B cell (primary cell): ENCODE data around the gene PRKG2. TPM values are rescaled to one million over a fixed set of nuclear protein-coding genes. Genes with fewer than 3 reads are reported as not detected.

Experiments
- ATAC-seq: fragments of 200-7000 bp; cut with Tn5 transposase; one replicate; pipeline ENCODE4 v1.10.0; 2021; ENCODE audit warnings: low read depth, mild to moderate bottlenecking, moderate number of reproducible peaks, moderate library complexity
- CTCF ChIA-PET: fragments of 350-600 bp; sonication (Branson Sonifier 250); formaldehyde crosslinking; loops from one replicate; lab custom pipeline; 2021; ENCODE audit warnings: antibody characterized with exemption, inconsistent platforms; lab: Charles Lee
- POLR2A ChIA-PET: fragments of 350-600 bp; sonication (Branson Sonifier 250); formaldehyde crosslinking; loops from one replicate; lab custom pipeline; 2021; ENCODE audit warnings: antibody characterized with exemption; lab: Charles Lee
- DNase-seq: peaks from one replicate; pipeline ENCODE4 v3.0.0; 2013
- H2AFZ ChIP-seq: 2 replicates; pipeline ENCODE4 v1.6.1; 2012; ENCODE audit warnings: mild to moderate bottlenecking, low read depth, low read length; ENCODE audit not compliant: insufficient read depth, poor library complexity, severe bottlenecking
- H3K27ac ChIP-seq, 2 donors: 1 replicate in 1 of 2; 2 replicates in 1 of 2; pipeline ENCODE4 v1.5.1; 2012 to 2013; ENCODE audit warnings: low read length in 2 of 2, mild to moderate bottlenecking in 2 of 2, moderate library complexity in 1 of 2
- H3K27me3 ChIP-seq, 4 experiments: fragments of 200-600 bp in 1 of 4; sonication (generic) in 1 of 4; replicated peaks in 1 of 4; 1 replicate in 2 of 4; 2 replicates in 2 of 4; pipeline versions ENCODE4 v1.6.1 to v1.7.0; 2013 to 2016; ENCODE audit warnings: low read length in 3 of 4, mild to moderate bottlenecking in 2 of 4, mixed read lengths in 1 of 4, moderate library complexity in 1 of 4; ENCODE audit not compliant: insufficient read depth in 4 of 4, control insufficient read depth in 3 of 4; ENCODE audit errors: control extremely low read depth in 1 of 4
- H3K36me3 ChIP-seq, 2 experiments: replicated peaks in 1 of 2; 1 replicate in 1 of 2; 2 replicates in 1 of 2; pipeline versions ENCODE4 v1.6.1 to v1.7.1; 2013; ENCODE audit warnings: low read length in 1 of 2; ENCODE audit not compliant: insufficient read depth in 2 of 2, control insufficient read depth in 1 of 2; ENCODE audit errors: control extremely low read depth in 1 of 2, extremely low read depth in 1 of 2
- H3K4me1 ChIP-seq, 2 donors: fragments of 200-600 bp in 1 of 2; sonication (generic) in 1 of 2; 1 replicate in 1 of 2; 2 replicates in 1 of 2; pipeline versions ENCODE4 v1.5.1 to v1.6.1; 2013 to 2017; ENCODE audit warnings: low read length in 2 of 2; ENCODE audit not compliant: control insufficient read depth in 2 of 2, insufficient read depth in 2 of 2
- H3K4me2 ChIP-seq: replicated peaks from 2 replicates; pipeline ENCODE3; 2012; ENCODE audit warnings: mild to moderate bottlenecking, low read depth, low read length; ENCODE audit not compliant: poor library complexity, severe bottlenecking
- H3K4me3 ChIP-seq, 5 experiments: fragments of 200-600 bp in 1 of 5; sonication (generic) in 1 of 5; 1 replicate in 3 of 5; 2 replicates in 2 of 5; pipeline versions ENCODE4 v1.5.1 to v1.7.0; 2011 to 2016; ENCODE audit warnings: low read length in 4 of 5, mild to moderate bottlenecking in 4 of 5, low read depth in 2 of 5, control low read depth in 1 of 5, moderate library complexity in 1 of 5; ENCODE audit not compliant: insufficient read depth in 1 of 5; ENCODE audit errors: control extremely low read depth in 1 of 5, extremely low read depth in 1 of 5
- H3K79me2 ChIP-seq: fragments of 200-600 bp; sonication (generic); one replicate; pipeline ENCODE4 v1.6.0; 2016; ENCODE audit warnings: low read length; ENCODE audit not compliant: control insufficient read depth, insufficient read depth
- H3K9ac ChIP-seq: fragments of 200-600 bp; sonication (generic); 2 replicates; pipeline ENCODE4 v1.6.1; 2017; ENCODE audit warnings: mild to moderate bottlenecking, low read length, moderate library complexity
- H3K9me3 ChIP-seq, 3 donors: one replicate each; pipeline versions ENCODE4 v1.6.1 to v1.7.1; 2013; ENCODE audit warnings: low read length in 2 of 3; ENCODE audit not compliant: control insufficient read depth in 2 of 3, insufficient read depth in 1 of 3; ENCODE audit errors: control extremely low read depth in 1 of 3
- H4K20me1 ChIP-seq: 2 replicates; pipeline ENCODE4 v1.6.0; 2012; ENCODE audit warnings: mild to moderate bottlenecking, low read length; ENCODE audit not compliant: insufficient read depth, control insufficient read depth, poor library complexity, severe bottlenecking
- H3K27ac Mint-ChIP-seq: one replicate; pipeline ENCODE4 v1.8.0; 2021; ENCODE audit warnings: mixed read lengths
- H3K27me3 Mint-ChIP-seq: one replicate; pipeline ENCODE4 v1.8.0; 2021; ENCODE audit warnings: mixed read lengths
- H3K4me1 Mint-ChIP-seq: one replicate; pipeline ENCODE4 v1.8.0; 2021; ENCODE audit warnings: mixed read lengths
- H3K4me3 Mint-ChIP-seq: one replicate; pipeline ENCODE4 v1.8.0; 2021; ENCODE audit warnings: mixed read lengths
- H3K9me3 Mint-ChIP-seq: one replicate; pipeline ENCODE4 v1.8.0; 2022; ENCODE audit warnings: mixed read lengths; ENCODE audit not compliant: insufficient read depth
- EZH2 ChIP-seq: IDR thresholded peaks from 2 replicates; pipeline ENCODE4 v1.6.1; 2012; ENCODE audit warnings: borderline replicate concordance, low read depth, mild to moderate bottlenecking, moderate library complexity, low read length; ENCODE audit not compliant: insufficient read depth, poor library complexity, severe bottlenecking
- WGBS: methylation state at CpG from one replicate; pipeline ENCODE4 v1.1.5; 2013; ENCODE audit warnings: missing lambda C conversion rate; ENCODE audit not compliant: insufficient coverage; 5-methylcytosine and 5-hydroxymethylcytosine counted together
- intact Hi-C: fragments of 100-400 bp; cut with micrococcal nuclease; formaldehyde crosslinking; loops from one replicate; pipeline ENCODE4 v1.10.0; 2022
- polyA plus RNA-seq: library from polyadenylated mRNA; depleted of rRNA; stranded (reverse); fragments of >200 nt; gene quantifications from 2 replicates; pipeline ENCODE4 v1.2.3, GENCODE V29; 2012
- total RNA-seq, 2 donors: library from RNA; stranded (reverse); fragments of 120-200 nt in 1 of 2; gene quantifications; 1 replicate in 1 of 2; 2 replicates in 1 of 2; pipeline versions ENCODE4 v1.2.3 to v1.2.4, GENCODE V29; 2013 to 2022
- TF ChIP-seq, protein P1 (sequence below): fragments of 200-600 bp; IDR thresholded peaks from one replicate; pipeline ENCODE4 v1.8.0; 2022; ENCODE audit warnings: antibody characterized with exemption, mild to moderate bottlenecking

The PRKG2 gene
- total and polyA plus RNA-seq, 2 donors (not counting 1 experiment from before 2014, with no cell fraction given), result 0.61 to 0.86 TPM

- ATAC-seq, result no peak
- Mint-ChIP-seq H3K27me3 (no peaks in the 10 kb centered on the region), H3K27ac (no peak overlapping the region), H3K9me3 (no peaks in the 10 kb centered on the region), H3K4me3 (no peak overlapping the region), H3K4me1 (no peaks in the 10 kb centered on the region)
- H3K4me1 ChIP-seq, result no peaks in the 10 kb centered on the region
- CTCF ChIA-PET, result interaction anchor here (1.0 kb wide), 1 partner anchor 15 kb away, joined by 7 read pairs; no protein-coding TSS in a partner anchor
- H3K4me3 ChIP-seq, result no peak overlapping the region
- H3K27me3 ChIP-seq, result no peaks in the 10 kb centered on the region
- DNase-seq, result no peak
- H3K4me2 ChIP-seq, result no peak overlapping the region
- POLR2A ChIA-PET, result no interaction called here
- no peak overlapping the region for H3K9ac ChIP-seq
- intact Hi-C loops, result no loop called here
- no peak overlapping the region for H3K27ac ChIP-seq
- H3K9me3 ChIP-seq, result peaks cover 0 to 7% (median 0%) of the 10 kb centered on the region in 3 donors
- WGBS, result 100% methylated on average over 1 of the region's 3 CpGs
- H3K36me3 ChIP-seq, result no peaks in the 10 kb centered on the region
- no peaks in the 10 kb centered on the region for H4K20me1 ChIP-seq
- H3K79me2 ChIP-seq, result no peaks in the 10 kb centered on the region
- H2AFZ ChIP-seq, result no peak overlapping the region
- TF ChIP-seq, protein P1, sequence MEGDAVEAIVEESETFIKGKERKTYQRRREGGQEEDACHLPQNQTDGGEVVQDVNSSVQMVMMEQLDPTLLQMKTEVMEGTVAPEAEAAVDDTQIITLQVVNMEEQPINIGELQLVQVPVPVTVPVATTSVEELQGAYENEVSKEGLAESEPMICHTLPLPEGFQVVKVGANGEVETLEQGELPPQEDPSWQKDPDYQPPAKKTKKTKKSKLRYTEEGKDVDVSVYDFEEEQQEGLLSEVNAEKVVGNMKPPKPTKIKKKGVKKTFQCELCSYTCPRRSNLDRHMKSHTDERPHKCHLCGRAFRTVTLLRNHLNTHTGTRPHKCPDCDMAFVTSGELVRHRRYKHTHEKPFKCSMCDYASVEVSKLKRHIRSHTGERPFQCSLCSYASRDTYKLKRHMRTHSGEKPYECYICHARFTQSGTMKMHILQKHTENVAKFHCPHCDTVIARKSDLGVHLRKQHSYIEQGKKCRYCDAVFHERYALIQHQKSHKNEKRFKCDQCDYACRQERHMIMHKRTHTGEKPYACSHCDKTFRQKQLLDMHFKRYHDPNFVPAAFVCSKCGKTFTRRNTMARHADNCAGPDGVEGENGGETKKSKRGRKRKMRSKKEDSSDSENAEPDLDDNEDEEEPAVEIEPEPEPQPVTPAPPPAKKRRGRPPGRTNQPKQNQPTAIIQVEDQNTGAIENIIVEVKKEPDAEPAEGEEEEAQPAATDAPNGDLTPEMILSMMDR, result no peak
- TF ChIP-seq EZH2, result no peak
These were observed 129.7 kb downstream of the PRKG2 start for GRCh38 chr4:81085291-81085690.

- H3K4me1 Mint-ChIP-seq, result no peaks in the 10 kb centered on the region
- no peak overlapping the region for H3K27ac ChIP-seq
- H3K9me3 Mint-ChIP-seq, result no peaks in the 10 kb centered on the region
- no peak overlapping the region for H3K4me2 ChIP-seq
- ChIA-PET POLR2A (no interaction called here), CTCF (interaction anchor here (1.0 kb wide), 1 partner anchor 14 kb away, joined by 7 read pairs; no protein-coding TSS in a partner anchor)
- no CpG with 5 or more reads among the region's 3 CpGs for WGBS
- H3K9me3 ChIP-seq, result peaks cover 0 to 7% (median 0%) of the 10 kb centered on the region in 3 donors
- no peak overlapping the region for H3K4me3 ChIP-seq
- TF ChIP-seq, protein P1, result no peak
- TF ChIP-seq EZH2, result no peak
- no peaks in the 10 kb centered on the region for H3K27me3 ChIP-seq
- H2AFZ ChIP-seq, result no peak overlapping the region
- H3K27me3 Mint-ChIP-seq, result no peaks in the 10 kb centered on the region
- no peaks in the 10 kb centered on the region for H4K20me1 ChIP-seq
- DNase-seq, result no peak
- no peak overlapping the region for H3K9ac ChIP-seq
- H3K4me1 ChIP-seq, result no peaks in the 10 kb centered on the region
- no peaks in the 10 kb centered on the region for H3K36me3 ChIP-seq
- no peak overlapping the region for H3K27ac Mint-ChIP-seq
- no peak for ATAC-seq
- H3K79me2 ChIP-seq, result no peaks in the 10 kb centered on the region
- intact Hi-C loops, result no loop called here
- no peak overlapping the region for H3K4me3 Mint-ChIP-seq
These were observed 130.4 kb downstream of the PRKG2 start for GRCh38 chr4:81084634-81085033.
